Measurements from ENCODE around the gene C2orf72. TPM values are rescaled to one million over a fixed set of nuclear protein-coding genes. Genes with fewer than 3 reads are reported as not detected.

The C2orf72 gene
- total RNA-seq (1 to 10 TPM; 5.3 to 6.9 TPM), polyA plus RNA-seq (ENCODE audit: insufficient read depth, low read depth, low replicate concordance) (2.7 TPM)
- long read RNA-seq, donor 1: 0 reads
- long read RNA-seq, donor 2: 0 reads

GRCh38 chr2:231037202-231037730 lies at the start of gene C2orf72:
C2orf72 (plus strand) TSS chr2:231037523; CDS start chr2:231037566, 43 bp downstream.
- H3K27ac ChIP-seq: peak within 1 kb of the TSS in 1 of 2 donors; percentile 68
- H3K4me3 ChIP-seq: peak within 1 kb of the TSS; percentile 51 to 53
- WGBS, 2 donors: 2% methylated on average over 54 of the region's 61 CpGs; no CpG with 5 or more reads in 1 of the 2 donors

GRCh38 chr2:230989731-230990130 lies 47.6 kb upstream of the C2orf72 start:
- no peak for TF ChIP-seq CTCF (IDR thresholded peaks at IDR 0.05)
- no peak for TF ChIP-seq POLR2A (IDR thresholded peaks at IDR 0.05)
- Histone ChIP-seq H3K36me3 (ENCODE audit: low read depth, missing control alignments) (no peaks in the 10 kb centered on the region), H3K9me3 (no peaks in the 10 kb centered on the region), H3K27ac (no peak overlapping the region), H3K4me1 (peaks cover 4% of the 10 kb centered on the region), H3K27me3 (no peaks in the 10 kb centered on the region), H3K4me3 (peak overlapping the region in 1 of 2 donors; percentile 26)
- no peak for DNase-seq
- intact Hi-C loops (cut with DNase I; ENCODE audit: low total_unique reads): loop anchor here (10.0 kb wide), 2 partner anchors 85 to 165 kb away; no protein-coding TSS in a partner anchor
- WGBS, 2 donors: 58 to 86% methylated on average over 20 to 21 of the region's 21 CpGs

More at GRCh38 chr2:231037202-231037730, at the start of gene C2orf72:
- no peak for TF ChIP-seq POLR2A (IDR thresholded peaks at IDR 0.05)
- TF ChIP-seq CTCF (IDR thresholded peaks at IDR 0.05): no peak
- no peaks in the 10 kb centered on the region for H3K9me3 ChIP-seq
- intact Hi-C loops (cut with DNase I; ENCODE audit: low total_unique reads): no loop called here
- no peaks in the 10 kb centered on the region for H3K36me3 ChIP-seq (ENCODE audit: low read depth, missing control alignments)
- DNase-seq: no peak
- peaks cover 4% of the 10 kb centered on the region for H3K4me1 ChIP-seq
- no peaks in the 10 kb centered on the region for H3K27me3 ChIP-seq

DNA sequence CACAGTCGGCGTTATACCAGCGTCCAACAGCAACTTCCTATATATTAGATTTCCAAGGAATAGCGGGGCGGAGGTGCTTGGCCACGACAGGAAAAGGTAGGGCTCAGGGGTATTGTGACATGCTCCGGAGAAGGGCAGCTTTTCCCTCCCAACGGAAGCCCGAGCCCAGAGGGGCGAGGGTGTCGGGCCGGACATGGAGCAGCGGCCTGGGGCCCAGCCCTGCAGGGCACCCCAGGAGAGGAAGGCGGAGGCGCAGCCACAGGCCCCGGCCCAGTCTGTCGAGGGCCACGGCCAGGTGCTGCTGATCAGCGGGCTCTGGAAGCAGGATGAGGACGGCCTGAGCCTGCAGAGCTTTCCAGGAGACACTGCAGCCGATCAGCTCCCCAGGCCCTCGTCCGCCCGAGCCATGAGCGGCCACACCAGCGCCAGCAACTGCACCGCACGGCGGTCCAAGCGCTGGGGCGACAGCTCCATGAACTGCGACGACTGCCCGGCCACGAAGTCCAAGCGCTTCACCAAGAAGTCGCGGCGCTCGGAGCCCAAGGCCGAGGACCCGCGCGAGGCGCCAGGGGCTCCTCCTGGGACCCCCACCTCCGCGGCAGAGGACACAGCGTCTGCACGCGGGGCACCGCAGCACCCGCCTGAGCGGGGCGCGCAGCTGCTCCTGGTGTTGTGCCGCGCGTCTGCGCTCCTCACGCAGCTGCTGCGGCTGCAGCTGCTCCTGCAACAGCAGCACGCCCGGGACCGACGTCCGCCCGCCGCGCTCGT lies 47.0 kb upstream of the C2orf72 start:
- no peak overlapping the region for H3K27ac ChIP-seq
- DNase-seq: no peak
- H3K36me3 ChIP-seq (ENCODE audit: low read depth, missing control alignments): no peaks in the 10 kb centered on the region
- H3K9me3 ChIP-seq: no peaks in the 10 kb centered on the region
- TF ChIP-seq POLR2A (IDR thresholded peaks at IDR 0.05): no peak
- no peak for TF ChIP-seq CTCF (IDR thresholded peaks at IDR 0.05)
- no peaks in the 10 kb centered on the region for H3K27me3 ChIP-seq
- intact Hi-C loops (cut with DNase I; ENCODE audit: low total_unique reads): no loop called here
- peak overlapping the region; percentile 21 to 26 for H3K4me3 ChIP-seq
- peaks cover 4% of the 10 kb centered on the region for H3K4me1 ChIP-seq
- WGBS, 2 donors: 54 to 60% methylated on average over 10 to 41 of the region's 70 CpGs

GRCh38 chr2:230990899-230991150 lies 46.5 kb upstream of the C2orf72 start:
- no peaks in the 10 kb centered on the region for H3K36me3 ChIP-seq (ENCODE audit: low read depth, missing control alignments)
- no peaks in the 10 kb centered on the region for H3K9me3 ChIP-seq
- no peak for TF ChIP-seq POLR2A (IDR thresholded peaks at IDR 0.05)
- TF ChIP-seq CTCF (IDR thresholded peaks at IDR 0.05): no peak
- intact Hi-C loops (cut with DNase I; ENCODE audit: low total_unique reads): no loop called here
- H3K4me3 ChIP-seq: peak overlapping the region; percentile 21 to 26
- WGBS, 2 donors: 30 to 63% methylated on average over 7 to 22 of the region's 27 CpGs
- peaks cover 4% of the 10 kb centered on the region for H3K4me1 ChIP-seq
- DNase-seq: no peak
- H3K27ac ChIP-seq: no peak overlapping the region
- no peaks in the 10 kb centered on the region for H3K27me3 ChIP-seq
